H1 (cell line): ENCODE results near the gene BBX.
"Not testable (repeated sequence)": the region's sequence is repeated elsewhere in the genome, so short reads cannot be mapped to it uniquely, and the experiment has no call there.

Source experiments
- BCL11A ChIP-seq, 2 experiments: IDR thresholded peaks; one replicate each; pipeline ENCODE4 v1.6.1; 2011; ENCODE audit warnings: low read depth in 2 of 2, low read length in 2 of 2, mild to moderate bottlenecking in 2 of 2
- GABPA ChIP-seq: IDR thresholded peaks from 2 replicates; pipeline ENCODE4 v1.6.1; 2011; ENCODE audit warnings: mild to moderate bottlenecking, low read length, moderate library complexity, borderline replicate concordance; ENCODE audit not compliant: insufficient read depth
- JUN ChIP-seq: IDR thresholded peaks from 2 replicates; pipeline ENCODE4 v1.6.1; 2011; ENCODE audit warnings: low read depth, mild to moderate bottlenecking, improper control_type of control experiment, low read length
- JUND ChIP-seq: IDR thresholded peaks from 2 replicates; pipeline ENCODE4 v1.6.1; 2011; ENCODE audit warnings: mild to moderate bottlenecking, improper control_type of control experiment, low read length
- MAX ChIP-seq: IDR thresholded peaks from 2 replicates; pipeline ENCODE4 v1.6.1; 2012; ENCODE audit warnings: inconsistent platforms
- POLR2AphosphoS5 ChIP-seq: IDR thresholded peaks from 2 replicates; pipeline ENCODE4 v1.6.1; 2011; ENCODE audit warnings: low read depth, low read length
- TAF1 ChIP-seq: IDR thresholded peaks from 2 replicates; pipeline ENCODE4 v1.6.1; 2011; ENCODE audit warnings: mild to moderate bottlenecking, low read depth, low read length
- TCF12 ChIP-seq: IDR thresholded peaks from 2 replicates; pipeline ENCODE4 v1.6.1; 2011; ENCODE audit warnings: low read depth, mild to moderate bottlenecking, low read length
- YY1 ChIP-seq: IDR thresholded peaks from 2 replicates; pipeline ENCODE4 v1.6.1; 2011; ENCODE audit warnings: low read depth, mild to moderate bottlenecking, low read length

GRCh38 chr3:107691984-107692383 is 169.2 kb downstream of the BBX start:
- not testable (repeated sequence) for TF ChIP-seq JUND; TAF1; YY1; MAX; POLR2AphosphoS5; GABPA; TCF12; JUN; BCL11A (IDR thresholded peaks at IDR 0.05; ENCODE audit: low read depth in 2 of 2, low read length in 2 of 2)
